HEK293 (cell line): ENCODE data around the gene GPHA2.

Experiments
- GLIS2 ChIP-seq: fragments of 450-650 bp; formaldehyde crosslinking; IDR thresholded peaks from 2 replicates; pipeline ENCODE4 v1.5.1; 2016; ENCODE audit warnings: missing biosample characterization, missing genetic modification characterization
- PRDM4 ChIP-seq: fragments of 450-650 bp; formaldehyde crosslinking; IDR thresholded peaks from 2 replicates; pipeline ENCODE4 v1.5.1; 2017; ENCODE audit warnings: missing biosample characterization, missing genetic modification characterization
- SCRT1 ChIP-seq: fragments of 450-650 bp; formaldehyde crosslinking; IDR thresholded peaks from 2 replicates; pipeline ENCODE4 v1.5.1; 2016; ENCODE audit warnings: missing biosample characterization, missing genetic modification characterization, borderline replicate concordance
- SP2 ChIP-seq: fragments of 450-650 bp; formaldehyde crosslinking; IDR thresholded peaks from 2 replicates; pipeline ENCODE4 v1.5.1; 2016; ENCODE audit warnings: missing biosample characterization, missing genetic modification characterization
- ZEB2 ChIP-seq: fragments of 450-650 bp; formaldehyde crosslinking; IDR thresholded peaks from 2 replicates; pipeline ENCODE4 v1.5.1; 2016; ENCODE audit warnings: missing biosample characterization, missing genetic modification characterization
- ZNF146 ChIP-seq: fragments of 450-650 bp; formaldehyde crosslinking; IDR thresholded peaks from 2 replicates; pipeline ENCODE4 v1.5.1; 2016; ENCODE audit warnings: missing biosample characterization, missing genetic modification characterization
- ZNF266 ChIP-seq: fragments of 450-650 bp; formaldehyde crosslinking; IDR thresholded peaks from 2 replicates; pipeline ENCODE4 v1.5.1; 2016; ENCODE audit warnings: missing biosample characterization, missing genetic modification characterization, low read depth
- ZNF311 ChIP-seq: fragments of 450-650 bp; formaldehyde crosslinking; IDR thresholded peaks from 2 replicates; pipeline ENCODE4 v1.5.1; 2017; ENCODE audit warnings: missing biosample characterization, missing genetic modification characterization, borderline replicate concordance
- ZNF521 ChIP-seq: fragments of 450-650 bp; formaldehyde crosslinking; IDR thresholded peaks from 2 replicates; pipeline ENCODE4 v1.5.1; 2017; ENCODE audit warnings: missing biosample characterization, mild to moderate bottlenecking, missing genetic modification characterization
- ZNF561 ChIP-seq: fragments of 450-650 bp; IDR thresholded peaks from 2 replicates; pipeline ENCODE4 v1.5.1; 2018; ENCODE audit warnings: missing biosample characterization, missing genetic modification characterization, borderline replicate concordance
- ZNF658 ChIP-seq: fragments of 450-650 bp; formaldehyde crosslinking; IDR thresholded peaks from 2 replicates; pipeline ENCODE4; 2016; ENCODE audit warnings: missing biosample characterization, missing genetic modification characterization
- ZNF747 ChIP-seq: fragments of 450-650 bp; formaldehyde crosslinking; IDR thresholded peaks from 2 replicates; pipeline ENCODE4 v1.5.1; 2016; ENCODE audit warnings: missing biosample characterization, missing genetic modification characterization
- ZNF792 ChIP-seq: fragments of 450-650 bp; formaldehyde crosslinking; IDR thresholded peaks from 2 replicates; pipeline ENCODE4 v1.5.1; 2016; ENCODE audit warnings: missing biosample characterization, missing genetic modification characterization
- TF ChIP-seq, protein P1 (sequence below): fragments of 450-650 bp; formaldehyde crosslinking; conservative IDR thresholded peaks from 2 replicates; pipeline ENCODE4 v1.5.1; 2016; ENCODE audit warnings: low read depth, missing biosample characterization, missing genetic modification characterization
- TF ChIP-seq, protein P2 (sequence below): fragments of 450-650 bp; formaldehyde crosslinking; IDR thresholded peaks from 2 replicates; pipeline ENCODE4 v1.5.1; 2016; ENCODE audit warnings: missing biosample characterization, missing genetic modification characterization
- TF ChIP-seq, protein P3 (sequence below): fragments of 450-650 bp; IDR thresholded peaks from 2 replicates; pipeline ENCODE4 v1.5.1; 2018; ENCODE audit warnings: missing biosample characterization, mild to moderate bottlenecking, missing genetic modification characterization

GPHA2 gene

DNA sequence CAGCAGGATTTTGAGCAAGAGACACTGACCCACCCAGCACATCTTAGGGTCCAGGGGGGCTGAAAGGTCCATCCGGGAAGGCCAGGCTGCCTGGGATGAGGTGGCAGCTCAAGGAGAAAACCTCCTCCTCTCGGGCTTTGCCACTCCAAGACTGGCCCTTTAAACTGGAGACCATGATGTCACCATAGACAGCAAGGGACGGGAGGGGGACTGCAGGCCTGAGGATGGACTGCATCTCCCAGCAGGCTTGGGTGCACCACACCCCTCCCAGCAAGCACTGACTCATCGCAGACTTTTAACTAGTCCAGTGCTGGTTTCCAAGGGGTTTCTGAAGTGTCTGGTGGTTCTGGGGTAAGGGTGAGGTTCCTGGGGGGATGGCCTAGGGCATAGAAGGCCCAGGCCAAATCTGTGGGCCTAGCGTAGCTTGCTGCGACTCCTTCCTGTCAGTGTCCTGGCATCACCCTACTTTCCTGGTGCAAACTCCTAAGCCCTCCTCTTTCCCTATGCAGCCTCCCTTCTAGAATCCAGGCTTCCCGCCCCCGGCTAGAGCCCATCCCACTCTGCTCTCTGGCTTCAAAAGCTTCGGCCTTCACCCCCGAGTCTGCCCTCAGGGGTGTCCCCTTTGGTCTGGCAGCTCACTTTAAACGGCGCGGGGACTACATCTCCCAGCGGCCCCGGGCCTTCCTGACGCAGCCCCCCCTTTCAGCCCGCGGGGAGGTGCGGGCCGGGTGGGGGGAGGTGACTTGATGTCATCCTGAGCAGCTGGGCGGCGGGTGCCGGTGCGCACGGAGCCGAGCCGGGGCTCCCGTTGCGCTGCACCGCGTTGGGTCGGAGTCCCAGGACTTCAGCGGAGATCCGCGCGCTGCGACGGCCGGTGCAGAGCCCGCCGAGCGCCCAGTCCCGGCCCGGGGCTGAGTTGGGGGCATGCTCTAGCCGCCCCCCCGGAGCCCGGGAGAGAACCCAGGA, 11.5 kb downstream of the GPHA2 start, which contains the start of gene PPP2R5B (continued):
- TF ChIP-seq, protein P1, sequence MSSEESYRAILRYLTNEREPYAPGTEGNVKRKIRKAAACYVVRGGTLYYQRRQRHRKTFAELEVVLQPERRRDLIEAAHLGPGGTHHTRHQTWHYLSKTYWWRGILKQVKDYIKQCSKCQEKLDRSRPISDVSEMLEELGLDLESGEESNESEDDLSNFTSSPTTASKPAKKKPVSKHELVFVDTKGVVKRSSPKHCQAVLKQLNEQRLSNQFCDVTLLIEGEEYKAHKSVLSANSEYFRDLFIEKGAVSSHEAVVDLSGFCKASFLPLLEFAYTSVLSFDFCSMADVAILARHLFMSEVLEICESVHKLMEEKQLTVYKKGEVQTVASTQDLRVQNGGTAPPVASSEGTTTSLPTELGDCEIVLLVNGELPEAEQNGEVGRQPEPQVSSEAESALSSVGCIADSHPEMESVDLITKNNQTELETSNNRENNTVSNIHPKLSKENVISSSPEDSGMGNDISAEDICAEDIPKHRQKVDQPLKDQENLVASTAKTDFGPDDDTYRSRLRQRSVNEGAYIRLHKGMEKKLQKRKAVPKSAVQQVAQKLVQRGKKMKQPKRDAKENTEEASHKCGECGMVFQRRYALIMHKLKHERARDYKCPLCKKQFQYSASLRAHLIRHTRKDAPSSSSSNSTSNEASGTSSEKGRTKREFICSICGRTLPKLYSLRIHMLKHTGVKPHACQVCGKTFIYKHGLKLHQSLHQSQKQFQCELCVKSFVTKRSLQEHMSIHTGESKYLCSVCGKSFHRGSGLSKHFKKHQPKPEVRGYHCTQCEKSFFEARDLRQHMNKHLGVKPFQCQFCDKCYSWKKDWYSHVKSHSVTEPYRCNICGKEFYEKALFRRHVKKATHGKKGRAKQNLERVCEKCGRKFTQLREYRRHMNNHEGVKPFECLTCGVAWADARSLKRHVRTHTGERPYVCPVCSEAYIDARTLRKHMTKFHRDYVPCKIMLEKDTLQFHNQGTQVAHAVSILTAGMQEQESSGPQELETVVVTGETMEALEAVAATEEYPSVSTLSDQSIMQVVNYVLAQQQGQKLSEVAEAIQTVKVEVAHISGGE (tag by site-specific recombination), result peak; percentile 91
- TF ChIP-seq GLIS2 (tag by site-specific recombination) (peak; percentile 98), SCRT1 (tag by site-specific recombination) (no peak), ZNF521 (no peak), PRDM4 (0 out of 2 replicates have a peak, but pooled peaks have one; percentile 50), ZNF266 (no peak), ZNF747 (tag by site-specific recombination) (no peak), ZEB2 (peak; percentile 83), ZNF792 (no peak), SP2 (tag by site-specific recombination) (peak; percentile 69), ZNF658 (tag by site-specific recombination) (no peak), ZNF311 (no peak), ZNF146 (tag by site-specific recombination) (no peak), ZNF561 (tag by site-specific recombination) (0 out of 2 replicates have a peak, but pooled peaks have one; percentile 15)
- TF ChIP-seq, protein P2, sequence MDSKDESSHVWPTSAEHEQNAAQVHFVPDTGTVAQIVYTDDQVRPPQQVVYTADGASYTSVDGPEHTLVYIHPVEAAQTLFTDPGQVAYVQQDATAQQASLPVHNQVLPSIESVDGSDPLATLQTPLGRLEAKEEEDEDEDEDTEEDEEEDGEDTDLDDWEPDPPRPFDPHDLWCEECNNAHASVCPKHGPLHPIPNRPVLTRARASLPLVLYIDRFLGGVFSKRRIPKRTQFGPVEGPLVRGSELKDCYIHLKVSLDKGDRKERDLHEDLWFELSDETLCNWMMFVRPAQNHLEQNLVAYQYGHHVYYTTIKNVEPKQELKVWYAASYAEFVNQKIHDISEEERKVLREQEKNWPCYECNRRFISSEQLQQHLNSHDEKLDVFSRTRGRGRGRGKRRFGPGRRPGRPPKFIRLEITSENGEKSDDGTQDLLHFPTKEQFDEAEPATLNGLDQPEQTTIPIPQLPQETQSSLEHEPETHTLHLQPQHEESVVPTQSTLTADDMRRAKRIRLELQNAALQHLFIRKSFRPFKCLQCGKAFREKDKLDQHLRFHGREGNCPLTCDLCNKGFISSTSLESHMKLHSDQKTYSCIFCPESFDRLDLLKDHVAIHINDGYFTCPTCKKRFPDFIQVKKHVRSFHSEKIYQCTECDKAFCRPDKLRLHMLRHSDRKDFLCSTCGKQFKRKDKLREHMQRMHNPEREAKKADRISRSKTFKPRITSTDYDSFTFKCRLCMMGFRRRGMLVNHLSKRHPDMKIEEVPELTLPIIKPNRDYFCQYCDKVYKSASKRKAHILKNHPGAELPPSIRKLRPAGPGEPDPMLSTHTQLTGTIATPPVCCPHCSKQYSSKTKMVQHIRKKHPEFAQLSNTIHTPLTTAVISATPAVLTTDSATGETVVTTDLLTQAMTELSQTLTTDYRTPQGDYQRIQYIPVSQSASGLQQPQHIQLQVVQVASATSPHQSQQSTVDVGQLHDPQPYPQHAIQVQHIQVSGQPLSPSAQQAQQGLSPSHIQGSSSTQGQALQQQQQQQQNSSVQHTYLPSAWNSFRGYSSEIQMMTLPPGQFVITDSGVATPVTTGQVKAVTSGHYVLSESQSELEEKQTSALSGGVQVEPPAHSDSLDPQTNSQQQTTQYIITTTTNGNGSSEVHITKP, result peak; percentile 92
- TF ChIP-seq, protein P3, sequence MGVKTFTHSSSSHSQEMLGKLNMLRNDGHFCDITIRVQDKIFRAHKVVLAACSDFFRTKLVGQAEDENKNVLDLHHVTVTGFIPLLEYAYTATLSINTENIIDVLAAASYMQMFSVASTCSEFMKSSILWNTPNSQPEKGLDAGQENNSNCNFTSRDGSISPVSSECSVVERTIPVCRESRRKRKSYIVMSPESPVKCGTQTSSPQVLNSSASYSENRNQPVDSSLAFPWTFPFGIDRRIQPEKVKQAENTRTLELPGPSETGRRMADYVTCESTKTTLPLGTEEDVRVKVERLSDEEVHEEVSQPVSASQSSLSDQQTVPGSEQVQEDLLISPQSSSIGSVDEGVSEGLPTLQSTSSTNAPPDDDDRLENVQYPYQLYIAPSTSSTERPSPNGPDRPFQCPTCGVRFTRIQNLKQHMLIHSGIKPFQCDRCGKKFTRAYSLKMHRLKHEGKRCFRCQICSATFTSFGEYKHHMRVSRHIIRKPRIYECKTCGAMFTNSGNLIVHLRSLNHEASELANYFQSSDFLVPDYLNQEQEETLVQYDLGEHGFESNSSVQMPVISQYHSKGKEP, result peak; percentile 10; the same call in 1 of the 2 replicates
- TF ChIP-seq, all 188 proteins: peak for 56
